Osteoblast (primary cell): ENCODE results near the gene CLDN19. TPM values are rescaled to one million over a fixed set of nuclear protein-coding genes. Genes with fewer than 3 reads are reported as not detected.

Experiments used
- DNase-seq: peaks from one replicate; pipeline ENCODE4 v3.0.0; 2011; ENCODE audit warnings: low spot score, mixed read lengths; ENCODE audit not compliant: insufficient read length; ENCODE audit errors: missing footprints
- H2AFZ ChIP-seq: 2 replicates; pipeline ENCODE4 v1.6.0; 2011; ENCODE audit warnings: mild to moderate bottlenecking, low read length
- H3K27ac ChIP-seq: 2 replicates; pipeline ENCODE4 v1.5.1; 2011; ENCODE audit warnings: mild to moderate bottlenecking, low read depth, low read length, moderate library complexity
- H3K27me3 ChIP-seq: 2 replicates; pipeline ENCODE4 v1.6.0; 2012; ENCODE audit warnings: mild to moderate bottlenecking, control low read depth, inconsistent platforms, low read length, moderate library complexity; ENCODE audit not compliant: insufficient read depth
- H3K36me3 ChIP-seq: 2 replicates; pipeline ENCODE4 v1.5.1; 2011; ENCODE audit warnings: mild to moderate bottlenecking, low read length, control low read depth, moderate library complexity; ENCODE audit not compliant: insufficient read depth
- H3K4me1 ChIP-seq: 2 replicates; pipeline ENCODE4 v1.5.1; 2011; ENCODE audit warnings: mild to moderate bottlenecking, low read length, control low read depth, moderate library complexity; ENCODE audit not compliant: insufficient read depth
- H3K4me2 ChIP-seq: 2 replicates; pipeline ENCODE4 v1.6.0; 2011; ENCODE audit warnings: mild to moderate bottlenecking, low read length; ENCODE audit not compliant: insufficient read depth
- H3K4me3 ChIP-seq: fragments of 200-600 bp; sonication (generic); 3 replicates; pipeline ENCODE4 v1.5.1; 2012; ENCODE audit warnings: mild to moderate bottlenecking, low read length, inconsistent platforms; ENCODE audit not compliant: insufficient read depth
- H3K79me2 ChIP-seq: 2 replicates; pipeline ENCODE4 v1.6.0; 2012; ENCODE audit warnings: mild to moderate bottlenecking, low read length, control low read depth, inconsistent platforms; ENCODE audit not compliant: insufficient read depth
- H3K9me3 ChIP-seq: 2 replicates; pipeline ENCODE4 v1.5.1; 2011; ENCODE audit warnings: low read depth, low read length, control low read depth
- H4K20me1 ChIP-seq: 2 replicates; pipeline ENCODE4 v1.6.0; 2012; ENCODE audit warnings: mild to moderate bottlenecking, low read length, control low read depth; ENCODE audit not compliant: insufficient read depth
- CTCF ChIP-seq: IDR thresholded peaks from 2 replicates; pipeline ENCODE4 v1.5.1; 2011; ENCODE audit warnings: mild to moderate bottlenecking, low read depth, low read length, moderate library complexity; ENCODE audit errors: extremely low read depth
- total RNA-seq: library from RNA; depleted of rRNA; stranded (reverse); fragments of >200 nt; gene quantifications from 2 replicates; pipeline ENCODE4 v1.2.3, GENCODE V29; 2012

The CLDN19 gene
- total RNA-seq, 1 donor = not detected

- Histone ChIP-seq H3K27me3 (no peaks in the 10 kb centered on the region), H4K20me1 (no peaks in the 10 kb centered on the region), H2AFZ (no peak overlapping the region), H3K4me2 (no peak overlapping the region), H3K4me3 (no peak overlapping the region), H3K27ac (no peak overlapping the region), H3K9me3 (no peaks in the 10 kb centered on the region), H3K36me3 (no peaks in the 10 kb centered on the region), H3K4me1 (no peaks in the 10 kb centered on the region), H3K79me2 (no peaks in the 10 kb centered on the region)
- DNase-seq = peak; percentile 29
- TF ChIP-seq CTCF = no peak
Observed at GRCh38 chr1:42735477-42736105, 4.4 kb downstream of the CLDN19 start.

GRCh38 chr1:42735056-42735455 is 5.0 kb downstream of the CLDN19 start:
- Histone ChIP-seq H3K27me3 (no peaks in the 10 kb centered on the region), H2AFZ (no peak overlapping the region), H3K4me2 (no peak overlapping the region), H3K9me3 (no peaks in the 10 kb centered on the region), H3K27ac (no peak overlapping the region), H3K4me1 (no peaks in the 10 kb centered on the region), H3K36me3 (no peaks in the 10 kb centered on the region), H3K79me2 (no peaks in the 10 kb centered on the region), H4K20me1 (no peaks in the 10 kb centered on the region), H3K4me3 (no peak overlapping the region)
- DNase-seq = peak; percentile 27
- no peak for TF ChIP-seq CTCF

- Histone ChIP-seq H3K4me1 (no peaks in the 10 kb centered on the region), H3K36me3 (no peaks in the 10 kb centered on the region), H3K27me3 (no peaks in the 10 kb centered on the region), H2AFZ (no peak overlapping the region), H3K4me2 (no peak overlapping the region), H3K27ac (no peak overlapping the region), H4K20me1 (no peaks in the 10 kb centered on the region), H3K79me2 (no peaks in the 10 kb centered on the region), H3K4me3 (no peak overlapping the region), H3K9me3 (no peaks in the 10 kb centered on the region)
- peak; percentile 59 for DNase-seq
- no peak for TF ChIP-seq CTCF
Observed at GRCh38 chr1:42734201-42735035, 5.6 kb downstream of the CLDN19 start.
